NCI-H128 (cell line): ENCODE data around the gene ARL11.
A peak's percentile ranks its signal among the peaks of the same experiment; 100 is the strongest.

Experiments used
- DNase-seq: peaks from one replicate; lab custom pipeline; 2025; ENCODE audit not compliant: unreplicated experiment; lab: John Stamatoyannopoulos, UW

ARL11 gene

DNA sequence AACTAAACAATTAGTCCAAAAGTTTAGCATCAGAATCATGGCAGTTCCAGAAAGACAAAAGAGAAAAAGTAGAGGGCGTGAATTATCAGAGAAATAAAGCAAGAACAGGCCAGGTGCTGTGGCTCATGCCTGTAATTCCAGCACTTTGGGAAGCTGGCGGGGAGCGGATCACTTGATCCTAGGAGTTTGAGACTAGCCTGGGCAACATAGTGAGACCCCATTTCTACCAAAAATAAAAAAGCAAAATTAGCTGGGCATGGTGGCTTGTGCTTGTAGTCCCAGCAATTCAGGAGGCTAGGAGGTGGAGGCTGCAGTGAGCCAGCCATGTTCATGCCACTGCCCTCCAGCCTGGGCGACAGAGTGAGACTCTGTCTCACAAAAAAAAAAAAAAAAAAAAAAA lies 18.4 kb downstream of the ARL11 start:
- DNase-seq: no peak

DNA sequence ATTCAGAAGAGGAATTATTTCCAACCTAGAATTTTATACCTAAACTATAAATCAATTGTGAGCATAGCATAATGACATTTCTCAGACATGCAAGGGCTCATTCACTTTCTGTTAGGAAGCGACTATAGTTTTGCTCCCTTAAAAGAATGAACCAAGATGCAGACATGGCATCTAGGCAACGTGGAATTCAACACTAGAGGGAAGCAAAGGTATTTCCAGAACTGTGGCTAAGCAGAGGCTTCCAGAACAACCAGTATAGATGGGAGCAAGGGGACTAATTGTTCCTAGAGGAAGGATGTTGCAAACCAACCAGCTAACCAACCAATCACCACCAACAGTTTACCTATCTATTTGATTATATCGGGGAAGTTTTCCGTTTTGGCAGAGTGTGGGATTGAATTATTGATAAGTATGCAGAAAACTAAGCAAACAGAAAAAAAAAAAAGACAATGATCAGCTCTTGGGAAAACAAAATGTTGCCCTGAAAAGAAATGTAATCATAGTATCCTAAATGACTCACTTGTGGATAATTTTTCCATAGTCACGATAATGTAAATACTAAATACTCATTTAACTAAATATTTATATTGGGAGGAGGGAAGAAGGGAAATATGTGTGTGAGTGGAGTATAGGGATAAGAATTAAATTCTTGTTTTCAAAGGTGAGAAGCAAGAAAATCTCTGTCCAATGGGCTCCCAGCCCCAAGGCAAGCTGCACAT lies 21.1 kb downstream of the ARL11 start:
- no peak for DNase-seq

DNA sequence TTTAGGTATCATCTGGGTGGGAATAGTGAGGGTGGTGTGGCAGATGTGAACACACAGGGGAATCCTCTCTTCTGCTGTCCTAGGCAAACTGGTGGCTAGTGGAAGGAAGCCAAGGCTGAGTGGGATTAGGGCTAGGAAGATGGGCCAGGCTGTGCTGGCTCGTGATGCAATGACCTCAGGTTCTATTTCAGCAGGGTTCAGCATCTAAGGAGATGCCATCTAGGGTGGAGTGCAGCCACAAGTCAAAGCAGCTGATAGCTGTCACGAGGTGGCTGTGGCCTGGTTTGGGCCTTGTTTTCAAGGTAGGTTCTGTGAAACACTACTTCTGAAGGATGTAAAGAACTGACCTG lies 21.6 kb downstream of the ARL11 start:
- DNase-seq: no peak

DNA sequence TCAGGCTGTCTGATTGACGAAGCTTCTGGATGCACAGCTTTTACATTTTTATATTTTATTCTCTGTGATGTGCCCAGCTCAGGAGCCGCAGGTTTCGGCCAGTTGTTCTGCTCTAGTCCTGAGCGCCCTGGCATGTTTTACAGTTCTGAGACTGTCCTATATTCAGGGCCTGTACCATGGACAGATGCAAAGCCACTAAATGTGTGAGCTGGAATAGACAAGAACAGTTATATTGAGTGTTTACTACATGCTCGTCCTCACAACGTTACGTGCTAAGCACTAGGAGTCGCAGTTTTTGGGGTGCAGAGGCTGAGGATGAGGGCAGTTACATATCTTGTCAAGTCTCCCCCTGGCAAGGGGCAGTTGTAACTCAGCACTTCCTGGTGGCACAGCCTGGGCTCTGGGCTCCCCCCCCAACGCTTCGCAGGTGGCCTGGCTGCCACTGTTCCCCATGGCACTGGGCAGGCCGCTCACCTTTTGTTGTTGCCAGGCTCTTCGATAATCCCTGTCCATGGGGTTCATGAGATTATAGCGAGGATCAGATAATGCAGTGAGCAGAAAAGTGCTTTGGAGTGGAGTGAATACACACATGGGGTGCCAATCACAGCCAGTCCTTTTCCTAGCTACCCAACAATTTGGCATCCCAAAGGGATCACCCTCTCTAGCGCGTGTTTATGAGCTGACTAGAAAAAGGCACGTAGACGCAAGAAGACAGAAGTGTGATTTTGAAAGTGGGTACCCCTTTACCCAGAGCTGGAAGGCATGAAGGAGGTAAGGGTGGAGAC lies 23.5 kb downstream of the ARL11 start:
- no peak for DNase-seq

DNA sequence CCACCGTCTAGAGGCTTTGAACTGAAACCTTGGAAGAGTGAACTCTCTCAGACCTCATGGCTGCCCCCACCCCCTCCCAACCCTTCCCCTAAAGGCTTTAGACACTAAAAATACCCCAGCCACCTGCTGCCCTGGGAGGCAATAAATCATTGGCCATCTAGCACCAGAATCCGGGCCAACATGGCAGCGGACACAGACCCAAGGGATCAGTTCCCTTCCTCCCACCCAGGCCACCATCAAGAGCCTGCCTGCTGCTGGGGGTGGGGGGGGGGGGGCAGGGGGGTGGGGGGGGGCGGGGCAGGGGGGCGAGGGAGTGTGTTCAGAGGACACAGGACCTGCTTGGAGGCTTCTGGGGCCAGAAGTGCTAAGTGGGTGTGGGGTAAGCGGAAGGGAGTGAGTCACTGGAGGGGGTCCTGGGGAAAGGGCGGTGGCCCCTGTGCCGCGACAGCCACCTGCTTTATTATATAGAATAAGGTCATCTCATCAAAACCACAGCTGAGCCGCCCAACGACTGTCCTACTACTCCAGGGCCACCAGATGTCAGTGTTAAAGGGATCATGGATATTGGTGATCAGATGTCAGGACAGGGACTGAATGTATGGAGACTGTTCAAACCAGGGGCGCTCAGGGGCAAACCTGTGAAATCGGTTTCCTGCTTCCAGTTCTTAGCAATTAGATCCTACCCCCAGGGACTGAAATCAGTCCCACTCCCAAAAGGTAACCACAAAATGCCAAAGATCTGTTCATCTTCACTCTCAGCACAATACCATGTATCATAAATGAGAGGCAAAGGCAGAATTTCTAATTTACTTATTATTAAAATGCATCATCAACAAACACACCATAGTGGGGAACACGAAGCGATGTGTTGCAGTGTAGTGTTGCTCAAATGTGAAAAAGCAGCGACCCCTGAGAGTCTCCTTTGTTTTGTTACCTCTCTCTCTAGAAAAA lies 24.3 kb downstream of the ARL11 start:
- DNase-seq: no peak

DNA sequence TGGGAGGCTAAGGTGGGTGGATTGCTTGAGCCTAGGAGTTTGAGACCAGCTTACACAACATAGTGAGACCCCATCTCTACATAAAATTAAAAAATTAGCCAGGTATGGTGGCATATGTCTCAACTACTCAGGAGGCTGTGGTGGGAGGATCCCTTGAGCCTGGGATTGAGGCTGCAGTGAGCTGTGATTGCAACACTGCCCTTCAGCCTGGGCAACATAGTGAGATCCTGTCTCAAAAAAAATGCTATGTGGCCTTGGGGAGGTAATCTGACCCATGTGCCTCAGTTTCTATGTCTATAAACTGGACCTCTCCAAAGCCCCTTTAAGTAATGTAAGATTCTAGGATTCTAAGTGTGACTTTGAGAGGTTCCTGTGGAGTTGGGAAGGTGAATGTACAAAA lies 25.2 kb downstream of the ARL11 start:
- DNase-seq: no peak

DNA sequence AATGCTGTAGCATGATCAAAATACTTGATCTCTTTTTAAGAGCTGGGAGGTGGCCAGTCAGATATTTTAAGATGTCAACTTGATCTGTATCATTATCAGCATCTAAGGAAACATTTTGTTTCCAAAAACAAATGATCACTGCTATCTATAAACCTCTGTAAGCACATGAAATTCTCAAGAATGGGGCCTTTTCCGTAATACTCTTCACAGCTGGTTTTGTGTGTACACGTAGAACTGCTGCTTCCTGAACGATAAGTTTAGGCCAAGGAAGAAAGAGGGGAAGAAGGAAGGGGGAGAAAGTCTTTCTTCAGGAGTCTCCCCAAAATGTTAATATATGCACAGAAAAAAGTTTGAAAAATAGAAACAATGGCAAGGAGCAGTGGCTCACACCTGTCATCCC lies 25.7 kb downstream of the ARL11 start:
- DNase-seq: no peak

DNA sequence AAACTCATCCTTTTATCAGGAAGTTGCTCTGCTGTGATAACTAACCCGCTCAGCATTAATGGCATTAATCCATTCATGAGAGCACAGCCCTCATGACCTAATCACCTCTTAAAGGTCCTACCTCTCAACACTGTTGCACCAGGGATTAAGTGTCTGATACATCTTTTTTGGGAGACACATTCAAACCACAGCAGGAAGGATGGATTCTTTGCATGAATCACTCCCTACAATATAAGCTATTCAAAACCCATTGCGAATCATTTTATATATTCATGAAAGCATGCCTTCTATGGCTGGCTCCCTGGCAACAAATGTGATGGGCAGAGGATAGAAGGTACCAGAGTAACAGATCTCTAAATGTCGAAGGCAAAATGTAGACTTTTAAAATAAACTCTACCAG lies 27.6 kb downstream of the ARL11 start:
- no peak for DNase-seq

DNA sequence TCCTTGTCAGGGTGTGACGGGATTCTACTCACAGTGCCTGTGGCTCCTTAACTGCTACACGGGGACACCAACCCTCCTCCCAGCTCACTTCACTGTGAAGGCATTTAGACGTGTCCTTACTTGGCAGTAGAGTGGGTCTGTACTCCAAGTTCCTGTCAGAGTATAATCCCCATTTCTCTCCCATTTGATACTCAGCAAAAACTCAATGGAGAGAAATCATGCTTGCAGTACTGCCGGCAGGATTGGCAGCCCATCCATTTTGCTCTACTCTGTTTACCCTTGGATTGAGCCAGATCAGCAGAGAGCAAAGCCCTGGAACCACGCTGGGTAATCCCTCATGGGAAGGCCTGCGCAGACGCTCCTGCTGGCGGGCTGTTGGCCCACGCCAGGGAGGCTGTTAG lies 28.9 kb downstream of the ARL11 start:
- DNase-seq: no peak

DNA sequence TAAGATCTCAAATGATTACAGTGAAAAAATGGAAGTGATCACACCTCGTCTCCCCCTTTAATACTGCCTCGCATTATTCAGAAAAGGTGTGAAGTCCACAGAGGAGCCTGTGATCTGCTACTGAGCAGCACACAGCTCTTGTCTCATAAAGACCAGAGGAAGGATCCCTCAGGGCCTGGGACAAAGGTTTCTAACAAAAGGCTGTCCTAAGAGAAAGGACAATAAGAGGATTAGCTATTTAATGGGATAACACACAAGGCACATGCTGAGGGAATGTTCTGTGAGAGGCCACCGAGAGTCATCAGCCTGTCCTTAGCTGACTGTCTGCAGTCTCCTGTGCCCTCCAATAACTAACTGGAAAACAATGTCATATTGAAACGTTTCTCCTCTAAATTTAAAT lies 36.3 kb downstream of the ARL11 start:
- DNase-seq: no peak

DNA sequence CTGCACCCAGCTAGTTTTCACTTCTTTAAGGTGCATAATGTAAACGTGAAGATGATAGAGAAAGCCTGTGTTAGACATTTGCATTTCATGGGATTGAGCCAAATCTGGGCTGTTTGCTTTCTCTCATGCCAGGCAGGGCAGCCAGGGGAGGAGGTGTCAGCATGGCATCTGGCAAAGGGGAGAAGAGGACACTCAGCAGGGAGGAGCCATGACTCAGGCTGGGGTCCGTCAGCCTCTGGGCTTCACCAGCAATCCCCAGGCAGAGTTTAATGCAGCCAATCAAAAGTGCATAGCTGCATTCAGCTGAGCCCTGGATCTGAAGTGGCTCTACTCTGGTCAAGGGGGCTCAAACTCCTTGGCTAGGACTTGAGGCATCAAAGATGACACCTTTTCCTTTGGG lies 39.5 kb downstream of the ARL11 start:
- DNase-seq: no peak

DNA sequence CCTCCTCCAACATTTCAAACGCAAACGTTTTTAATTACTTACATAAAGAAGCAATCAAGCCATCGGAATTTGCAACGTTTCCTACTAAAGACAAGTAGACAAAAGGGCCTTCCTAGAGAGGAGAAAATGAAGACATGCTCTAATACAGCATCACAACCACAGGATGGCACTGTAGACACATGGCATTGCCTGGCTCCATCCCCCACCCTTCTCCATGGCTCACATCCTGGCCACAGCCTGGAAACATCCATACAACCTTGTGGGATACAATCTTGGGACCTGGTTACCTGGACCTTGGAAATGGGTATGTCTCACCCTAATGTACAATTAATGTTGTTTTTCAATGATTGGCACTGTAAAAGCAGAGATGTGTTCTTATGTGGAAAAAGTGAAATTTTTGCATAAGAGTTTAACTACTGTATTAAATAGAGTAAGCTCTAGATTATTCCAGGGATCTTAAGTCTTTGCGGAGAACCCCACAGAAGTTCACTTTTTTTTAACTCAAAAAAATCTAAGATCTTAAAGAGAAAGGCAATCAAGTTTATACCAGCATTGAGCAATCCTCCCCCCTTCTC lies 41.5 kb downstream of the ARL11 start:
- peak; percentile 23 for DNase-seq

DNA sequence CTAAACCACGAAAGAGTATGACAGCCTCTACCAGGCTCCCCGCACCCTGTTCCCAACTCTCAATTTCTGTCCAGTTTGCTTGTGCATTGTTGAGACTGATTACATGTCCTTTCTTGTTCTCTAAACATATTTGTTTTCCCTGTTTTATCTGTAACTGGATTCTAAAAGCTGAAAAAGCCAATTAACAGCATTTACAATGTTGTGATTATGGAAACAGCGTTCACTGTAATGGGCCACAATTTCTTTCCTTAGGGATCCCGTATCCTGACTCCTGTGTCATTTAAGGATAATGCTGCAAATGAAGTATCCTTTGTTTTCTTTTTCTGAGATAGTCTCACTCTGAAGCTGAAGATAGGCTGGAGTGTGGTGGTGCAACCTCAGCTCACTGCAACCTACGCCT lies 42.5 kb downstream of the ARL11 start:
- DNase-seq: no peak

DNA sequence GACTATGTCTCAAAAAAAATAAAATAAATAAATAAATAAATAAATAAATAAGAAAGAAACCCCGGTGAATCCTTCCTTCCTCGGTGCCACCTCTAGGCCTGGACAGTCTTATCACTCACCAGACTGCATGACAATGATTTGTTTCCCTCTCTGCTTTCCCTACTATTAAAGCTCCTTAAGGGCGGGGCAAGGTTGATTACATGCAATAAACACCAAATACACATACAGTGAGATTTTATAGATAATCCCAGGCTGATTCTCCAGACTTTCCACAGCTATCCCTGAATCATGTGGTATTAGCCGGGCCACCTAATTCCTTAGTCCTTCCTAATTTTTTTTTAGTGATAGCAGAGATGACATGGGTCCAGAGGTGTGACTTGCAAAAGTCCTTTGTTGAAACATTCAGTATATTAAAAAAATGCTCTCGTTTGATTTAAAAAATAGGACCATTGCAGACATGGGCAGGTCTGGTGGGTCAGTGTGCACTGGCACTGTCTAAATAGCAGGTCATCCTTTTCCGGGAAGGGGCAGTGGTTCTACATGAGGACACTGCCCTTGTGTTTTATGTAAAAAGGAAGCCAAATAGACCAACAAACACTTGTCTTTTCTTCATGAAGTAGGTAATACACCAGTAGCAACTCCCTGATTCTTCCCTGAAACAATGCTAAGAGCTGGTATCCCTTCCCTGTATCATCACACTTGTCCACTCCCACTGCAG lies 48.4 kb downstream of the ARL11 start:
- DNase-seq: no peak

DNA sequence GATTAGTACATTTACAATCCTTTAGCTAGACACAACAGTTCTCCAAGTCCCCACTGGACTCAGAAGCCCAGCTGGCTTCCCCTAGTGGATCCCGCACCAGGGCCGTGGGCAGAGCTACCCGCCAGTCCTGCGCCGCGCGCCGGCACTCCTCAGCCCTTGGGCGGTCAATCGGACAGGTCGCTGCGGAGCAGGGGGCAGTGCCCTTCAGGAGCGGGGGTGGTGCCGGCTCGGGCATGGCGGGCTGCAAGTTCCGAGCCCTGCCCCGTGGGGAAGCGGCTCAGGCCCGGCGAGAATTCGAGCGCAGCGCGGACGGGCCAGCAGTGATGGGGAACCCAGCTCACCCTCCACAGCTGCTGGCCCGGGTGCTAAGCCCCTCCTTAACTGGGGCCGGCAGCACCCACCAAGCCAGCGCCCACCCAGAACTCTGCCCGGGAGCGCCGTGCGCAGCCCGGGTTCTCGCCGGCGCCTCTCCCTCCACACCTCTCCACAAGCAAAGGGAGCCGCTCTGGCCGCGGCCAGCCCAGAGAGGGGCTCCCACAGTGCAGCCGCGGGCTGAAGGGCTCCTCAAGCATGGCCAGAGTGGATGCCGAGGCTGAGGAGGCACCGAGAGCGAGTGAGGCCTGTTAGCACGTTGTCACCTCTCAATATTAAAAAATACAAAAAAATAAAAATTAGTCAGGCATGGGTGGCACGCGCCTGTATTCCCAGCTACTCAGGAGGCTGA lies 50.0 kb downstream of the ARL11 start:
- DNase-seq: no peak

DNA sequence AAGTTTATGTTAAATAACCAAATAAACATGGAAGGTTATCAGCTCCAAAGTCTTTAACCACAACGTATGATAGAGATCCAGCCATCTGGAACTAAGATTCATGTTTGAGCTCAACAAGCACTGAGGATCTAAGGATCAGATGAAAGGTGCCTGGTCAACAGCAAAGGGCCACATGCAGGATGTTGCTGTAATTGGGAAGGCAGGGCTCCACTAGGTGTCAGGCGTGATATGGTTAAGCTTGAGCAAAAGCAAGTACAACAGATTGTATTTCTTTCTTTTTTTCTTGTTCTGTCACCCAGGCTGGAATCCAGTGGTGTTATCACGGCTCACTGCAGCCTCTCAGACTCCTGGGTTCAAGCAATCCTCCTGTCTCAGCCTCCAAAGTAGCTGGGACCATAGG lies 50.9 kb downstream of the ARL11 start:
- DNase-seq: no peak

DNA sequence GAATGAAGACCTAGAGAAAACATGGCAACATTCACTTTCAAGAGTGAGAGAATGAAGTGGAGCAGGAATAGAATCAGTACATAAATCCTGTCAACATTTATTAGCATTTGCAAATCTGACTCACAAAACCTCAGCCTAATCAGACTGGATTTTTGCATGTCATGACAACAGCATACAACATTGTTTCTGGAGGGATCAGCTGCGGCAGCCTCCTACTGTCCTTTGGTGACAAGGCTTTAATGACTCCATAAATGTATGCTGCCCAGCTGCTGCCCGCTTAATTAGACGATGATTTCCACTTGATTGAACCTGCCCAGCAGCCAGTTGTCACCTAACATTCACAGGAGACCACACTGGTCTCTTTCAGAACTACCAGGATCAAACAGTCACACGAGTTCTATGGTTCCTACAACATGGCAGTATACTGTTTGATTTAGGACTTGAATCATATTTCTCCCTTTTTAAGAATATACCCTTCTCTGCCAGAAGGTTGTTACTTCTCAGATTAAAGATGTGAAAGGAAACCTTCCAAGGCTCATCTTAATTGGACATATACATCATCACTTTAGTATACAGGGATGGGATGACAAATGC lies 53.6 kb downstream of the ARL11 start:
- no peak for DNase-seq
